Right atrium auricular region (tissue), 2 donors: ENCODE measurements around the gene NOTUM. TPM values are rescaled to one million over a fixed set of nuclear protein-coding genes. Genes with fewer than 3 reads are reported as not detected.

Experiments used
- DNase-seq: peaks from one replicate; pipeline ENCODE4 v3.0.0-alpha.2; 2019; ENCODE audit warnings: low spot score
- H3K27ac ChIP-seq, 2 donors: fragments of 200-600 bp; sonication (generic); 1 replicate in 1 of 2; 2 replicates in 1 of 2; pipeline ENCODE4 v1.5.1; 2016 to 2019
- H3K27me3 ChIP-seq, 2 donors: fragments of 200-600 bp; sonication (generic); one replicate each; pipeline versions ENCODE4 v1.5.1 to v1.6.0; 2017 to 2019
- H3K36me3 ChIP-seq: fragments of 200-600 bp; sonication (generic); one replicate; pipeline ENCODE4 v1.5.1; 2016
- H3K4me1 ChIP-seq, 2 donors: fragments of 200-600 bp; sonication (generic); one replicate each; pipeline versions ENCODE4 v1.5.1 to v1.6.0; 2017 to 2019
- H3K4me3 ChIP-seq, 2 donors: fragments of 200-600 bp; sonication (generic); 1 replicate in 1 of 2; 2 replicates in 1 of 2; pipeline ENCODE4 v1.5.1; 2017 to 2019; ENCODE audit warnings: mild to moderate bottlenecking in 1 of 2, moderate library complexity in 1 of 2
- H3K9me3 ChIP-seq, 2 donors: fragments of 200-600 bp; sonication (generic); one replicate each; pipeline ENCODE4 v1.5.1; 2019
- total RNA-seq, 2 donors: library from RNA; depleted of rRNA; stranded (reverse); fragments of >200 nt; gene quantifications; one replicate each; pipeline ENCODE4 v1.1.0, GENCODE V29; 2016
- TF ChIP-seq, protein P1 (sequence below), 2 donors: fragments of 200-600 bp; sonication (generic); IDR thresholded peaks; one replicate each; pipeline ENCODE4 v1.5.1; 2019; ENCODE audit warnings: antibody characterized with exemption in 2 of 2

NOTUM gene
- total RNA-seq, 2 donors from 2014 or later = 0.35 TPM; not detected in 1

DNA sequence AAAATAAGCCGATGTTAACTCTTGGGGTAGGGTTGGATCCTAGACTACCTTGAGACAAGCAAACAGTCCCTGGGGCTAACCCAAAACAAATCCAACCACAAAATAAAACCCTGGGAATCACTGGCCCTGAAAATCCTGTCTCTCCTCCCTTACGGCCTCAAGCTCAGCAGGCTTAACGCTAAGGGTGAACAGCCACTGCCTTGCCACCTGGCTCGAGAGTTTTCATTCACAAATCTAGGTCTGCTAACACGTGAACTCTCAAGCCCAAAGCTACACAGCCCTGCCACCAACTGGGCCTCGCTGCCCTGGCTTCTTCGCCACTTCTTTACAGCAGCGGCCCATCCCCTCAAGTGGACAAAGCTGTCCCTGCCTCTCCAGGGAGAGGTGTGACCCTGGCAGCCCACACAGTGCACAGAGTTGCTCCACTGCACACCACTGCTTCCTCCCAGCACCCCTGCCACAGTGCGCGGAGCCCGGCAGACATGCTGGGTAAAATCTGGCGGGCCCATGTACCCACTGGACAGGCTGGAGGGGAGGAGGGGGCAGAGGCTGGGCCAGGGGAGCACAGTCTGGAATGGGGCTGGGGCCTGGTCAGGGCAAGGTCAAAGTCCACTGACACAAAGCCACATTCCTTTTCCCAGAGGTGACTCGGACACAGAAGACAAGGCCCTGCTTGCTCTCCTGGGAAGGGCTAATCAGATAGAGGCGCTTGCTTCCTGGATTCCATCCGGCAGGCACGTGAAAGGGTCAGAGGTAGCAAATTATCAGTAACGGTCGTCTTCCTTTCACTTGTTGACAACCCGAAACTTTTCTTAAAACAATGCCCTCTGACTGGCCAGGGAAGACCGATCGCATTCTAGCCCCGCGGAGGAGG lies 50.8 kb downstream of the NOTUM start:
- Histone ChIP-seq H3K4me3 (peak overlapping the region; percentile 66 to 79), H3K9me3 (no peaks in the 10 kb centered on the region), H3K27ac (peak overlapping the region; percentile 21 to 58), H3K4me1 (peaks cover 0 to 17% of the 10 kb centered on the region in 2 donors), H3K27me3 (no peaks in the 10 kb centered on the region), H3K36me3 (peaks cover 22% of the 10 kb centered on the region)
- TF ChIP-seq, protein P1, sequence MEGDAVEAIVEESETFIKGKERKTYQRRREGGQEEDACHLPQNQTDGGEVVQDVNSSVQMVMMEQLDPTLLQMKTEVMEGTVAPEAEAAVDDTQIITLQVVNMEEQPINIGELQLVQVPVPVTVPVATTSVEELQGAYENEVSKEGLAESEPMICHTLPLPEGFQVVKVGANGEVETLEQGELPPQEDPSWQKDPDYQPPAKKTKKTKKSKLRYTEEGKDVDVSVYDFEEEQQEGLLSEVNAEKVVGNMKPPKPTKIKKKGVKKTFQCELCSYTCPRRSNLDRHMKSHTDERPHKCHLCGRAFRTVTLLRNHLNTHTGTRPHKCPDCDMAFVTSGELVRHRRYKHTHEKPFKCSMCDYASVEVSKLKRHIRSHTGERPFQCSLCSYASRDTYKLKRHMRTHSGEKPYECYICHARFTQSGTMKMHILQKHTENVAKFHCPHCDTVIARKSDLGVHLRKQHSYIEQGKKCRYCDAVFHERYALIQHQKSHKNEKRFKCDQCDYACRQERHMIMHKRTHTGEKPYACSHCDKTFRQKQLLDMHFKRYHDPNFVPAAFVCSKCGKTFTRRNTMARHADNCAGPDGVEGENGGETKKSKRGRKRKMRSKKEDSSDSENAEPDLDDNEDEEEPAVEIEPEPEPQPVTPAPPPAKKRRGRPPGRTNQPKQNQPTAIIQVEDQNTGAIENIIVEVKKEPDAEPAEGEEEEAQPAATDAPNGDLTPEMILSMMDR (IDR thresholded peaks at IDR 0.05) = no peak
- DNase-seq = no peak

DNA sequence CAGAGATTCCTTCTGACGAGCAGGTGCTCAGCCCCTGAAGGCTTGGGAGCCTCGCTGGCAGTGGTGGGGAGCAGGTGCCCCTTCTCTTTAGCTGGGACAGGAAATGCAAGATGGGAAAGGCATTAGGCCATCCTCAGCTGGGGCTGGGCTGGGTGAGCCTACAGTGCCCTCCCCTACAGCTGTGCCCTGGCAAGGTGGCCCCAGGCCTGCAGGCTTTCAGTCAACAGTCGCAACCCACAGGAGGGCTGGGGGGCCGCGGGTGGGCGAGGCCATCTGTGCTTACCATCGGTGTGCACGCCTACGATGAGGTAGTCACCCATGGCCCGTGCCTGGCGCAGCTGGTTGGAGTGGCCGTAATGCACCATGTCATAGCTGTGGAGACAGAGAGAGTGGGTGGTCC lies 51.8 kb downstream of the NOTUM start:
- Histone ChIP-seq H3K36me3 (peaks cover 12% of the 10 kb centered on the region), H3K9me3 (no peaks in the 10 kb centered on the region), H3K4me3 (no peak overlapping the region), H3K4me1 (peaks cover 0 to 17% of the 10 kb centered on the region in 2 donors), H3K27ac (no peak overlapping the region), H3K27me3 (no peaks in the 10 kb centered on the region)
- TF ChIP-seq, protein P1 (IDR thresholded peaks at IDR 0.05) = no peak
- no peak for DNase-seq

DNA sequence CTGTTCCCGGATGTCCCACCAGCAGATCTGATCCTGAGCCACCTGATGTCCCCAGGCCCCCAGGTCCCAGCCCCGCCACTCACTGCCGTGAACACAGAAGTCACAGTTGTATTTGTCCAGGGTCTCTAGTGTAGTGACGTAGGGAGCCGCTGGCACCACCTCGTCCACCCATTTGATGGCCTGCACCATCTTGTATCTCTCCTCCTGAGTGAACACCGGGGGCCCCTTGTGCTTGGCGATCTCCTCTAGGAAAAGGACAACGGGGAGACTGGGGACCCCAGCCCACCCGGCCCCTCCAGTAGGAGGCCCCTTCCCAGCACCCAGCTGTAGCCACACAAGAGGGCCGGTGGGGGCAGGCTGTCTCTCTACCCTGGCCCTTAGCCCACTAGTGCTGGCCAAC lies 52.2 kb downstream of the NOTUM start:
- no peaks in the 10 kb centered on the region for H3K27me3 ChIP-seq
- no peak overlapping the region for H3K4me3 ChIP-seq
- H3K4me1 ChIP-seq = peaks cover 0 to 17% of the 10 kb centered on the region in 2 donors
- no peak overlapping the region for H3K27ac ChIP-seq
- TF ChIP-seq, protein P1 (IDR thresholded peaks at IDR 0.05) = no peak
- no peak for DNase-seq
- peaks cover 8% of the 10 kb centered on the region for H3K36me3 ChIP-seq
- H3K9me3 ChIP-seq = no peaks in the 10 kb centered on the region

DNA sequence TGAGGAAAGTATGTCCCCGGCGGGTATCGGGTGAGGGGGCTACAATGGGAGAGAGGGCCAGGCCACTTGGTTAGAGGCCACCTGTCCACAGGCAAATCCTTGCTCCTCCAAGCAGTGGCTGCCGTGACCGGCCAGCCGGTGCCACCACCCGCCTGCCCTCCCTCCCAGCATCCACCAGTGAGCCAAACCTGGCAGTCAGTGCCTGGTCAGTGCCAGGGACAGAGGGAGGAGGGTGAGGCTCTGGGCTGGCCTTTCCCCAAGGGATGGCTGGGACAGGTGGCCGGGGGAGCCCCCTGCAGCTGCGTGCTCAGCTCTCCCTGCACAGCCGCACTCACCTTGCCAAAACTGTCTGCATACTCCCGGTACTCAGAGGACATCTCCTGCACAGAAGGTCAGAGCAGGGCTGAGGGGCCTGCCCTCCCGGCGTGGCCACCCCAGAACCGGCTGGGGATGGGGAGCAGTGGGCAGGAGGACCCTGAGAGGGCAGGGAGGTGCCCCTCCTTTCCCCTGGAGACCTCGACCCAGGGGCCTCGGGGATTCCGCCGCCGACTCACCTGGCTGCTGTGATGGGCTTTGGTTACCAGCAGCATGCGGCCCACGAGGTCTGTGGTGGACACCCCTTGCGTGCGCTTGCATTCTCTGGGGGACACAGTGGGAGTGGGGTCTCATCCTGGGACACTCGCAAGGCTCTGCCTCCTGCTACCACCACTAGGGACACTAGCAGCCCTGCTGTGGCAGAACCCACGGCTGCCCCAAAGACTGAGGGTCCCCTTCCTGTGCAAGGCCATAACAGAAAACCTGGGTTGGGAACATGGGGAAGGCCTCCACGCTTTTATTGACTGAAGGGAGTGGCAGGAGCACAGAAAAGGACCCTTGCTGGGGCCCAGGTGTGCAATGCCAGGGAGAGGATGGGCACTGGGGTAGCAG lies 53.5 kb downstream of the NOTUM start:
- no peak overlapping the region for H3K27ac ChIP-seq
- no peak for DNase-seq
- TF ChIP-seq, protein P1 (IDR thresholded peaks at IDR 0.05) = no peak
- no peaks in the 10 kb centered on the region for H3K36me3 ChIP-seq
- no peaks in the 10 kb centered on the region for H3K27me3 ChIP-seq
- H3K9me3 ChIP-seq = no peaks in the 10 kb centered on the region
- peaks cover 0 to 20% of the 10 kb centered on the region in 2 donors for H3K4me1 ChIP-seq
- no peak overlapping the region for H3K4me3 ChIP-seq

DNA sequence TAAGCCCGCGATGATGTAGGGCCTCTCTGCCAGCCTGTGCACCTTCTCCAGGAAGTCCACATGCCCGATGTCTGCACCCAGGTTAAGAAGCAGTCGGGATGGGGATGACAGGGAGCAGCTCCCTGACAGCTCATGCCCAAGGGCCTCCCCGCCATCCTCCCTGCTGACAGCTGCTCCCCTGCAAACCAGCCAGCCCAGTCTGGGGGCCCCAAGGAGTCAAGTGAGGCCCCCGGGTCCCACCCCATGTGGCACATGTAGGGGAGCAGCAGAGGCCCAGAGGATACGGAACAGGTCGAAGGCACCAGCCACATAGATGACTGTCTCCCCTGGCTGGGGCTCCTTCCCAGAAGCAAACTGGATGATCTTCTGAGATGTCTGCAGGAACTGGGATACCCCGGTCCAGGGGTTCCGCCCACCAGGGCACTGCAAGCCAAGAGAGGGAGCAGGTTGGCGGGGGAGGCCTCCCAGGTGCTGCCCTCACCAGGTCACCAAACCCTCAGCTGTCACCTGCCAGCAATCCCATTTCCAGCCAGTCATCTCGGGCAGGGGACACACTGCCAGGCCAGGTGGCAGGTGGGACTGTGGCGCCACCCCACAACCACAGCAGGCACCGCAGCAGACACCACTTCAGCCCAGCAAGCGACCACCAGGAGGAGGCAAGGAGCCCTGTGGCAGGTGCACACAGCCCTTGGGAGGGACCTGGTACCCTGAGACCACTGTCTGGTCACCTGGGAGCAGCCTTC lies 54.3 kb downstream of the NOTUM start:
- Histone ChIP-seq H3K9me3 (no peaks in the 10 kb centered on the region), H3K36me3 (no peaks in the 10 kb centered on the region), H3K4me3 (no peak overlapping the region), H3K27me3 (no peaks in the 10 kb centered on the region), H3K4me1 (peaks cover 0 to 21% of the 10 kb centered on the region in 2 donors), H3K27ac (no peak overlapping the region)
- DNase-seq = no peak
- TF ChIP-seq, protein P1 (IDR thresholded peaks at IDR 0.05) = no peak
